OCI-LY3 (cell line): ENCODE data around the gene CDH8.

Experiments
- H2AFZ ChIP-seq: fragments of 200-600, 300-600 bp; shearing (Covaris generic); 2 replicates; pipeline ENCODE4 v1.6.0; 2014; ENCODE audit warnings: antibody characterized with exemption, low read depth, low read length
- H3K27ac ChIP-seq: fragments of 200-600, 300-600 bp; sonication (generic); 2 replicates; pipeline ENCODE4 v1.5.1; 2014; ENCODE audit warnings: mild to moderate bottlenecking, low read length, moderate library complexity, mixed read lengths
- H3K27me3 ChIP-seq: fragments of 200-600, 300-600 bp; sonication (generic); 2 replicates; pipeline ENCODE4 v1.6.1; 2014; ENCODE audit warnings: low read depth, low read length, mixed read lengths
- H3K36me3 ChIP-seq: fragments of 200-600, 300-600 bp; sonication (generic); replicated peaks from 2 replicates; pipeline ENCODE3; 2014; ENCODE audit warnings: low read depth, low read length, mixed read lengths
- H3K4me1 ChIP-seq: fragments of 300-600, 200-600 bp; sonication (generic); 2 replicates; pipeline ENCODE4 v1.6.1; 2014; ENCODE audit warnings: low read length, mixed read lengths
- H3K4me2 ChIP-seq: fragments of 200-600, 300-600 bp; sonication (generic); 2 replicates; pipeline ENCODE4 v1.6.1; 2014; ENCODE audit warnings: low read length, mixed read lengths
- H3K4me3 ChIP-seq: fragments of 300-600, 200-600 bp; sonication (generic); 2 replicates; pipeline ENCODE4 v1.5.1; 2014; ENCODE audit warnings: antibody characterized with exemption, mild to moderate bottlenecking, low read length, moderate library complexity
- H3K79me2 ChIP-seq: fragments of 300-600, 200-600 bp; shearing (Covaris generic); 2 replicates; pipeline ENCODE4 v1.6.1; 2014; ENCODE audit warnings: mild to moderate bottlenecking, low read length, mixed read lengths
- H3K9ac ChIP-seq: fragments of 300-600, 200-600 bp; shearing (Covaris generic); 2 replicates; pipeline ENCODE4 v1.6.0; 2014; ENCODE audit warnings: mild to moderate bottlenecking, low read length, moderate library complexity
- H3K9me3 ChIP-seq: fragments of 200-600, 300-600 bp; shearing (Covaris generic); 2 replicates; pipeline ENCODE4 v1.6.1; 2014; ENCODE audit warnings: low read length, mixed read lengths; ENCODE audit not compliant: insufficient read depth
- H4K20me1 ChIP-seq: fragments of 200-600, 300-600 bp; sonication (generic); 2 replicates; pipeline ENCODE4 v1.6.1; 2016; ENCODE audit warnings: low read length, mixed read lengths; ENCODE audit not compliant: insufficient read depth
- EZH2phosphoT487 ChIP-seq: fragments of 200-600 bp; shearing (Covaris generic); IDR thresholded peaks from 2 replicates; pipeline ENCODE4 v1.6.1; 2018; ENCODE audit warnings: antibody characterized with exemption, mixed run types, low read depth
- TF ChIP-seq, protein P1 (sequence below): fragments of 200-600, 300-600 bp; sonication (generic); IDR thresholded peaks from 2 replicates; pipeline ENCODE4 v1.5.1; 2014; ENCODE audit warnings: antibody characterized with exemption, low read length, low read depth

CDH8 gene

DNA sequence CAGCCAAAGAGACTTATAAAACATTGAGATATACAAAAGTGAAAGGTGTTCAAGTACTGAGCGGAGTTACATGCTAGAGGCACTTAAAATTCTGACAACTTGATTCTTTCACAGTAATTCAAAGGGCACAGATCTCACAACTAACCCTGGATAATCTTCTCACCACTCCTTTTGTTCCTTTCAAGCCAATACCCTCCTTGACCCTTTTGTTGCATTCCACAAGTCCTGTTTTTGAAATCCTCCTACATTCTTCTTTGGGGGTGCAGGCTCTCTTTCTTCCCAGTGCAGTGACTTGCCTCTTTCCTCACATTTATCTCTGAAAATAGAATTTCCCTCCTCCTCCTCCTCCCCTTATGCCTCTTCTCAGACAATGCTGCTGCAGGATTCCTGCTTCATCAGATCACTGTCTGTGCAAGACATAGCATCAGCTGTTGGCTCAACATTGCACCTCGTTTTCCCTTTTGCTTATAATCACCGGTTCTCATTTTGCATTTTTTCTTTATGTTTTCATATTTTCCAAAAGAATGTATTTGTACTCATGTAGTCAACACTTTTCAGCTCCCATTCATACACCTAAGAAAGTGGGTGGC is 199.3 kb downstream of the CDH8 start:
- TF ChIP-seq, protein P1, sequence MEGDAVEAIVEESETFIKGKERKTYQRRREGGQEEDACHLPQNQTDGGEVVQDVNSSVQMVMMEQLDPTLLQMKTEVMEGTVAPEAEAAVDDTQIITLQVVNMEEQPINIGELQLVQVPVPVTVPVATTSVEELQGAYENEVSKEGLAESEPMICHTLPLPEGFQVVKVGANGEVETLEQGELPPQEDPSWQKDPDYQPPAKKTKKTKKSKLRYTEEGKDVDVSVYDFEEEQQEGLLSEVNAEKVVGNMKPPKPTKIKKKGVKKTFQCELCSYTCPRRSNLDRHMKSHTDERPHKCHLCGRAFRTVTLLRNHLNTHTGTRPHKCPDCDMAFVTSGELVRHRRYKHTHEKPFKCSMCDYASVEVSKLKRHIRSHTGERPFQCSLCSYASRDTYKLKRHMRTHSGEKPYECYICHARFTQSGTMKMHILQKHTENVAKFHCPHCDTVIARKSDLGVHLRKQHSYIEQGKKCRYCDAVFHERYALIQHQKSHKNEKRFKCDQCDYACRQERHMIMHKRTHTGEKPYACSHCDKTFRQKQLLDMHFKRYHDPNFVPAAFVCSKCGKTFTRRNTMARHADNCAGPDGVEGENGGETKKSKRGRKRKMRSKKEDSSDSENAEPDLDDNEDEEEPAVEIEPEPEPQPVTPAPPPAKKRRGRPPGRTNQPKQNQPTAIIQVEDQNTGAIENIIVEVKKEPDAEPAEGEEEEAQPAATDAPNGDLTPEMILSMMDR: no peak
- TF ChIP-seq EZH2phosphoT487: no peak
- Histone ChIP-seq H3K4me2 (no peak overlapping the region), H3K27me3 (no peaks in the 10 kb centered on the region), H3K27ac (no peak overlapping the region), H4K20me1 (no peaks in the 10 kb centered on the region), H3K9me3 (no peaks in the 10 kb centered on the region), H2AFZ (no peak overlapping the region), H3K9ac (no peak overlapping the region), H3K4me1 (no peaks in the 10 kb centered on the region), H3K36me3 (no peaks in the 10 kb centered on the region), H3K79me2 (no peaks in the 10 kb centered on the region), H3K4me3 (no peak overlapping the region)

DNA sequence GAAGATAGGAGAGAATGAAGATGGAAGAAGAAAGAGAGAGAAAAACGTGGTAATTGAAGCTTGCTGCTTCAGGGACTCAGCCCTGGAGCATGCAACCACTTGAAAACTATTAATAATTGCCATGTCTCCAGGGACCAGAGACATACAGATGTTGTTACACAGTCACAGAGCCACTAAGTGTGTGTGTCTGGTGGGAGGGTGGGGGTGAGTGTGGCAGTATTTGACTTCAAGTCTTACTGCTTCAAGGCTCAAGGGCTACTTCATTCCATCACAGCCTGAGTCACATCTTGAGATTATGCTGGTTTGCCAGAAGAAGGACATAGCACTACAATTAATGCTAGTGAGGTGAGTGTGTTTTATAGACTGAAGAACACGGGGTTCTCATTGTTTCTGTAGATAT is 202.2 kb downstream of the CDH8 start:
- H3K27ac ChIP-seq: no peak overlapping the region
- no peaks in the 10 kb centered on the region for H3K36me3 ChIP-seq
- H3K4me3 ChIP-seq: no peak overlapping the region
- no peaks in the 10 kb centered on the region for H4K20me1 ChIP-seq
- no peaks in the 10 kb centered on the region for H3K4me1 ChIP-seq
- H3K27me3 ChIP-seq: no peaks in the 10 kb centered on the region
- no peaks in the 10 kb centered on the region for H3K9me3 ChIP-seq
- TF ChIP-seq EZH2phosphoT487: no peak
- TF ChIP-seq, protein P1: no peak
- H2AFZ ChIP-seq: no peak overlapping the region
- no peaks in the 10 kb centered on the region for H3K79me2 ChIP-seq
- no peak overlapping the region for H3K4me2 ChIP-seq
- no peak overlapping the region for H3K9ac ChIP-seq

DNA sequence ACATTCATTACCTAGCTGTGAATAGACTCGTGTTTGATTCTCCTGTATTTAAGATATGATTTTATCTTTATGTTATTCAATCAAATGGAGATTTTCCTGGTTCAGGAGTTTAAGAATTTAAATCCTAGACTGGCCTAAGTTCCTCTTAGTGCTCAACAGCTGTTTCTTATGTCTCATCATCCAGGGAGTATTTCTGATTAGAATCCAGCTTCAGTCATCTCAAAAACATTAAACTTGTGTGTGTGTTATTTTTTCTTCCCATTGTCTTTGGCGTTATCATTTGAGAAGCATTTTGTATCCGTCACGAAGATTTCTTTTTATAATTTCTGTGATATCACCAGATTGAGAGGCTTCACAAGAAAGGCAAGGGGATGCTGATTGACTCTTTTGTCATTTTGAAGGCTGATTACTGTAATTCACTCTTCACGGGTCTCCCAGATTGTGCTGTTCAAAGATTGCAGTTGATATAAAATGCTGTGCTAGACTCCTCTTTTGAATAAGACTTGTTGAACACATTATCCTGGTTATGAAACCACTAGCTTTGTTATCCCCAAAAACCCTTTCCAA is 204.8 kb downstream of the CDH8 start:
- H3K4me3 ChIP-seq: no peak overlapping the region
- no peaks in the 10 kb centered on the region for H3K36me3 ChIP-seq
- H3K9me3 ChIP-seq: no peaks in the 10 kb centered on the region
- TF ChIP-seq EZH2phosphoT487: no peak
- TF ChIP-seq, protein P1: no peak
- no peaks in the 10 kb centered on the region for H3K4me1 ChIP-seq
- H4K20me1 ChIP-seq: no peaks in the 10 kb centered on the region
- H2AFZ ChIP-seq: no peak overlapping the region
- H3K79me2 ChIP-seq: no peaks in the 10 kb centered on the region
- H3K9ac ChIP-seq: no peak overlapping the region
- H3K4me2 ChIP-seq: no peak overlapping the region
- no peak overlapping the region for H3K27ac ChIP-seq
- no peaks in the 10 kb centered on the region for H3K27me3 ChIP-seq

DNA sequence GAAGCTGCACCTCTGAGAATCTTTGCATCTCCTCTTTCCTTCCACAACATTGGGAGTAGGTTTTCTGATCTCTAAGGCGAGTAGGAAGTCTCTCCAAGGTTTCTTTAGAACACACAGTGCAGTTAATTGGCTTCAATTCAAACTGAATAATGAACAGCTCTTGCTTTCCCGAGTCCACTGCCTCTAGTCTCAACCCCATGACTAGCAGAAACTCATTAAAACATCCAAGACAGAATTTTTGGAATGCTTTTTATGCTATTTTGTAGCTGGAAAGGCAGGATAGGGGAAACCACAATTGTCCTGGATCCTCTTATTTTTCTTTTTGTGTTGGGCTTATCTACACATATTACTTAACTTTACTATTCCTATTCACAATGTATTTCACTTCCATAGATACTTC is 206.6 kb downstream of the CDH8 start:
- Histone ChIP-seq H2AFZ (no peak overlapping the region), H3K4me1 (no peaks in the 10 kb centered on the region), H3K27me3 (no peaks in the 10 kb centered on the region), H4K20me1 (no peaks in the 10 kb centered on the region), H3K27ac (no peak overlapping the region), H3K4me3 (no peak overlapping the region), H3K9me3 (no peaks in the 10 kb centered on the region), H3K4me2 (no peak overlapping the region), H3K36me3 (no peaks in the 10 kb centered on the region), H3K79me2 (no peaks in the 10 kb centered on the region), H3K9ac (no peak overlapping the region)
- TF ChIP-seq, protein P1: no peak
- TF ChIP-seq EZH2phosphoT487: no peak
